OCI-LY7 (cell line): ENCODE measurements around the gene NMBR.

ENCODE experiments used
- CTCF ChIP-seq: fragments of 200-600 bp; sonication (generic); conservative IDR thresholded peaks from 2 replicates; pipeline ENCODE4 v1.5.1; 2014; ENCODE audit warnings: mild to moderate bottlenecking, antibody characterized with exemption, low read length, moderate library complexity, mixed read lengths
- EZH2phosphoT487 ChIP-seq: fragments of 200-600 bp; sonication (generic); IDR thresholded peaks from 2 replicates; pipeline ENCODE4 v1.6.1; 2018; ENCODE audit warnings: low read depth, borderline replicate concordance, mild to moderate bottlenecking, mixed run types, antibody characterized with exemption, low read length, moderate library complexity, mixed read lengths

GRCh38 chr6:142047934-142048592 is 98.9 kb downstream of the NMBR start:
- TF ChIP-seq CTCF = no peak
- no peak for TF ChIP-seq EZH2phosphoT487
